Measurements from ENCODE around the gene BTBD2. TPM values are rescaled to one million over a fixed set of nuclear protein-coding genes. Genes with fewer than 3 reads are reported as not detected.
A peak's percentile ranks its signal among the peaks of the same experiment; 100 is the strongest.

BTBD2 gene
- total RNA-seq, 1 donor from 2014 or later, result 48.8 TPM

DNA sequence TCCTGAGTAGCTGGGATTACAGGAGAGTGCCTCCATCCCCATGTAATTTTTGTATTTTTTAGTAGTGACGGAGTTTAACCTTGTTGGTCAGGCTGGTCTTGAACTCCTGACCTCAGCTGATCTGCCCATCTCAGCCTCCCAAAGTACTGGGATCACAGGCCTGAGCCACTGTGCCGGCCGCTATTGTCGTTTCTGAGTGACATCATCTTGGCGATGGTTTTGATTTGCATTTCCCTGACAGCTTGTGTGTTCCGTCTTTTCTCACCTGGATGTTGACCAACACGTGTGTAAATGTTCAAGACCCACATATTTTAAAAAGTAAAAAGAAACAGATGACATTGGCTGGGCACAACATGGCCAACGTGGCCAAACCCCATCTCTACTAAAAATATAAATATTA is 48.3 kb upstream of the BTBD2 start:
- Histone ChIP-seq H3K9me3 (ENCODE audit: low read depth) (no peaks in the 10 kb centered on the region), H3K4me1 (peaks cover 23% of the 10 kb centered on the region), H3K79me2 (ENCODE audit: low read depth) (no peaks in the 10 kb centered on the region), H3K27ac (no peak overlapping the region), H4K20me1 (ENCODE audit: low read depth) (no peaks in the 10 kb centered on the region), H3K4me3 (no peak overlapping the region), H2AFZ (replicated peaks) (no peak overlapping the region), H3K4me2 (no peak overlapping the region), H3K9ac (no peak overlapping the region), H3K36me3 (no peaks in the 10 kb centered on the region), H3F3A (ENCODE audit: low read depth) (peaks cover 38% of the 10 kb centered on the region), H3K27me3 (no peaks in the 10 kb centered on the region)
- Mint-ChIP-seq H3K27ac (peak overlapping the region; percentile 57), H3K4me3 (peak overlapping the region; percentile 43), H3K27me3 (ENCODE audit: insufficient read depth, low read depth) (peaks cover 10% of the 10 kb centered on the region), H3K36me3 (no peaks in the 10 kb centered on the region), H3K9me3 (no peaks in the 10 kb centered on the region), H3K4me1 (peaks cover 42% of the 10 kb centered on the region)
- DNase-seq (ENCODE audit: low spot score), result no peak
- TF ChIP-seq, protein P1, sequence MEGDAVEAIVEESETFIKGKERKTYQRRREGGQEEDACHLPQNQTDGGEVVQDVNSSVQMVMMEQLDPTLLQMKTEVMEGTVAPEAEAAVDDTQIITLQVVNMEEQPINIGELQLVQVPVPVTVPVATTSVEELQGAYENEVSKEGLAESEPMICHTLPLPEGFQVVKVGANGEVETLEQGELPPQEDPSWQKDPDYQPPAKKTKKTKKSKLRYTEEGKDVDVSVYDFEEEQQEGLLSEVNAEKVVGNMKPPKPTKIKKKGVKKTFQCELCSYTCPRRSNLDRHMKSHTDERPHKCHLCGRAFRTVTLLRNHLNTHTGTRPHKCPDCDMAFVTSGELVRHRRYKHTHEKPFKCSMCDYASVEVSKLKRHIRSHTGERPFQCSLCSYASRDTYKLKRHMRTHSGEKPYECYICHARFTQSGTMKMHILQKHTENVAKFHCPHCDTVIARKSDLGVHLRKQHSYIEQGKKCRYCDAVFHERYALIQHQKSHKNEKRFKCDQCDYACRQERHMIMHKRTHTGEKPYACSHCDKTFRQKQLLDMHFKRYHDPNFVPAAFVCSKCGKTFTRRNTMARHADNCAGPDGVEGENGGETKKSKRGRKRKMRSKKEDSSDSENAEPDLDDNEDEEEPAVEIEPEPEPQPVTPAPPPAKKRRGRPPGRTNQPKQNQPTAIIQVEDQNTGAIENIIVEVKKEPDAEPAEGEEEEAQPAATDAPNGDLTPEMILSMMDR (IDR thresholded peaks at IDR 0.05), result no peak
- no peak for TF ChIP-seq EZH2 (IDR thresholded peaks at IDR 0.05)
- TF ChIP-seq EZH2phosphoT487 (IDR thresholded peaks at IDR 0.05), result no peak

DNA sequence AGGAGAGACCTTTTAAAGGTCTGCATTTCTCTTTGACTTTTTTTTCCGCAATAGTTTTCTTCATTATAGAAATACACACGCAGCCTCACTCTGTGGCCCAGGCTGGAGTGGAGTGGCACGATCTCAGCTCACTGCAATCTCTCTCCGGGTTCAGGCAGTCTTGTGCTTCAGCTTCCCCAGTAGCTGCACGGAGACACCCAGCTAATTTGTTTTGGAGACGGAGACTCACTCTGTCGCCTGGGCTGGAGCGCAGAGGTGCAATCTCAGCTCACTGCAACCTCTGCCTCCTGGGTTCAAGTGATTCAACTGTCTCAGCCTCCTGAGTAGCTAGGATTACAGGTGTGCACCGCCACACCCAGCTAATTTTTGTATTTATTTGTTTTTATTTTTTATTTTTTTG is 47.3 kb upstream of the BTBD2 start:
- Mint-ChIP-seq H3K36me3 (no peaks in the 10 kb centered on the region), H3K27ac (peak overlapping the region; percentile 99)

DNA sequence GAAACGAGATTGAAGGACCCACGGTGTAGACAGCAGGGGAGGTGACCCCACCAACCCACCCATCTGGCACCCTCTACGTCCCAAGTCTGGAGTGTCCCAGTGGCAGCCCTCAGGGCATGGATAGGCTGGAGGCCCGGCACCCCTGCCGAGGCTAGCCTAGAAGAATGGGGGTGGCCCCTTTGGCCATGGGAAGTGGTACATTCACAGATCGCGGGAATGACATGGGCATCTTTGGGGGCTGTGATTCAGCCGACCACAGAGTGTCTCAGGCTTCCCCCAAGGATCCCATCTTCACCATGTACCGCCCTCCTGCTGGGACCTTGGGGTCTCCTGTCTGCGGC is 46.8 kb upstream of the BTBD2 start:
- peaks cover 47% of the 10 kb centered on the region for H3K4me1 Mint-ChIP-seq
- no peaks in the 10 kb centered on the region for H3K9me3 ChIP-seq (ENCODE audit: low read depth)
- H3K4me3 ChIP-seq, result peak overlapping the region; percentile 78
- no peaks in the 10 kb centered on the region for H4K20me1 ChIP-seq (ENCODE audit: low read depth)
- H3K9ac ChIP-seq, result peak overlapping the region; percentile 41
- DNase-seq (ENCODE audit: low spot score), result no peak
- H3K4me2 ChIP-seq, result peak overlapping the region; percentile 81
- H3K27me3 Mint-ChIP-seq (ENCODE audit: insufficient read depth, low read depth), result peaks cover 8% of the 10 kb centered on the region
- H3K9me3 Mint-ChIP-seq, result no peaks in the 10 kb centered on the region
- TF ChIP-seq EZH2phosphoT487 (IDR thresholded peaks at IDR 0.05) (no peak), EZH2 (IDR thresholded peaks at IDR 0.05) (no peak)
- TF ChIP-seq, protein P1 (IDR thresholded peaks at IDR 0.05), result no peak
- H3K36me3 ChIP-seq, result no peaks in the 10 kb centered on the region
- H3K27ac Mint-ChIP-seq, result peak overlapping the region; percentile 99
- H3K4me1 ChIP-seq, result peaks cover 23% of the 10 kb centered on the region
- H3K79me2 ChIP-seq (ENCODE audit: low read depth), result no peaks in the 10 kb centered on the region
- H3K27ac ChIP-seq, result peak overlapping the region; percentile 71
- no peak overlapping the region for H2AFZ ChIP-seq (replicated peaks)
- H3F3A ChIP-seq (ENCODE audit: low read depth), result peaks cover 44% of the 10 kb centered on the region
- peak overlapping the region; percentile 90 for H3K4me3 Mint-ChIP-seq
- no peaks in the 10 kb centered on the region for H3K36me3 Mint-ChIP-seq
- no peaks in the 10 kb centered on the region for H3K27me3 ChIP-seq

More for the DNA sequence above, 47.3 kb upstream of the BTBD2 start:
- Histone ChIP-seq H3K27me3 (no peaks in the 10 kb centered on the region), H2AFZ (replicated peaks) (no peak overlapping the region), H3K36me3 (no peaks in the 10 kb centered on the region), H3K79me2 (ENCODE audit: low read depth) (no peaks in the 10 kb centered on the region), H3K4me3 (no peak overlapping the region), H3K4me1 (peaks cover 23% of the 10 kb centered on the region), H3F3A (ENCODE audit: low read depth) (peaks cover 44% of the 10 kb centered on the region), H3K27ac (no peak overlapping the region), H3K4me2 (peak overlapping the region; percentile 81), H3K9me3 (ENCODE audit: low read depth) (no peaks in the 10 kb centered on the region), H3K9ac (no peak overlapping the region), H4K20me1 (ENCODE audit: low read depth) (no peaks in the 10 kb centered on the region)
- Mint-ChIP-seq H3K9me3 (no peaks in the 10 kb centered on the region), H3K27me3 (ENCODE audit: insufficient read depth, low read depth) (peaks cover 8% of the 10 kb centered on the region), H3K4me1 (peaks cover 47% of the 10 kb centered on the region), H3K4me3 (peak overlapping the region; percentile 90)
- DNase-seq (ENCODE audit: low spot score), result no peak
- TF ChIP-seq, protein P1 (IDR thresholded peaks at IDR 0.05), result no peak
- TF ChIP-seq EZH2phosphoT487 (IDR thresholded peaks at IDR 0.05) (no peak), EZH2 (IDR thresholded peaks at IDR 0.05) (no peak)
